GM19463 (cell line): ENCODE results near the gene PPP1R16B.
"Not testable (repeated sequence)": the region's sequence is repeated elsewhere in the genome, so short reads cannot be mapped to it uniquely, and the experiment has no call there.

Experiments used
- ATAC-seq: cut with Tn5 transposase; IDR thresholded peaks from one replicate; pipeline ENCODE4 v1.9.1; 2021; ENCODE audit warnings: mild to moderate bottlenecking, moderate library complexity; ENCODE audit not compliant: unreplicated experiment

Gene PPP1R16B

GRCh38 chr20:38791291-38791690 lies 14.2 kb upstream of the PPP1R16B start:
- ATAC-seq = no peak

- ATAC-seq = no peak
Measured at GRCh38 chr20:38791940-38792339, 13.6 kb upstream of the PPP1R16B start.

GRCh38 chr20:38794057-38794456 lies 11.4 kb upstream of the PPP1R16B start:
- not testable (repeated sequence) for ATAC-seq

- no peak for ATAC-seq
Measured at GRCh38 chr20:38798266-38798665, 7.2 kb upstream of the PPP1R16B start.

- no peak for ATAC-seq
Measured at GRCh38 chr20:38799203-38799602, 6.3 kb upstream of the PPP1R16B start.

GRCh38 chr20:38800882-38801281 lies 4.6 kb upstream of the PPP1R16B start:
- ATAC-seq = no peak

- ATAC-seq = no peak
Measured at GRCh38 chr20:38804221-38804620, 1.3 kb upstream of the PPP1R16B start.

GRCh38 chr20:38804682-38805501 lies 605 bp upstream of the PPP1R16B start:
- peak; percentile 31 for ATAC-seq

GRCh38 chr20:38805958-38806854 lies 709 bp downstream of the PPP1R16B start:
- no peak for ATAC-seq

GRCh38 chr20:38806855-38807655 lies 1.6 kb downstream of the PPP1R16B start:
- peak; percentile 35 for ATAC-seq

- no peak for ATAC-seq
Measured at GRCh38 chr20:38809942-38810341, 4.4 kb downstream of the PPP1R16B start.

GRCh38 chr20:38810926-38811630 lies 5.6 kb downstream of the PPP1R16B start:
- ATAC-seq = no peak

GRCh38 chr20:38811769-38812168 lies 6.3 kb downstream of the PPP1R16B start:
- ATAC-seq = no peak

- no peak for ATAC-seq
Measured at GRCh38 chr20:38812182-38812581, 6.7 kb downstream of the PPP1R16B start.

- ATAC-seq = no peak
Measured at GRCh38 chr20:38812709-38813573, 7.4 kb downstream of the PPP1R16B start.

GRCh38 chr20:38813574-38813962 lies 8.1 kb downstream of the PPP1R16B start:
- ATAC-seq = not testable (repeated sequence)

GRCh38 chr20:38815446-38815845 lies 9.9 kb downstream of the PPP1R16B start:
- no peak for ATAC-seq

GRCh38 chr20:38818113-38819065 lies 12.9 kb downstream of the PPP1R16B start:
- no peak for ATAC-seq
